Muscle of leg (tissue), 11 donors: Measurements from ENCODE around the gene EFTUD2. TPM values are rescaled to one million over a fixed set of nuclear protein-coding genes. Genes with fewer than 3 reads are reported as not detected.

Experiments used
- DNase-seq: peaks from one replicate; pipeline ENCODE4 v3.0.0; 2013
- H3K27ac ChIP-seq: one replicate; pipeline ENCODE4 v1.5.1; 2013; ENCODE audit warnings: mild to moderate bottlenecking, low read length, control low read depth
- H3K27me3 ChIP-seq: one replicate; pipeline ENCODE4 v1.6.1; 2013; ENCODE audit warnings: low read length; ENCODE audit not compliant: control insufficient read depth, insufficient read depth
- H3K36me3 ChIP-seq: one replicate; pipeline ENCODE4 v1.6.1; 2013; ENCODE audit warnings: low read length; ENCODE audit not compliant: control insufficient read depth, insufficient read depth
- H3K4me1 ChIP-seq: one replicate; pipeline ENCODE4 v1.6.1; 2013; ENCODE audit warnings: low read length; ENCODE audit not compliant: control insufficient read depth, insufficient read depth
- H3K4me3 ChIP-seq: one replicate; pipeline ENCODE4 v1.5.1; 2013; ENCODE audit warnings: low read length, control low read depth
- H3K9me3 ChIP-seq: replicated peaks from 2 replicates; pipeline ENCODE4 v1.6.1; 2013; ENCODE audit warnings: low read depth, low read length; ENCODE audit not compliant: control insufficient read depth
- WGBS: methylation state at CpG from one replicate; pipeline ENCODE4 v1.1.5; 2013; ENCODE audit warnings: missing lambda C conversion rate; ENCODE audit not compliant: insufficient coverage; 5-methylcytosine and 5-hydroxymethylcytosine counted together
- polyA plus RNA-seq, 8 donors: library from polyadenylated mRNA; unstranded; fragments of 120-200 nt; gene quantifications; one replicate each; pipeline versions ENCODE4 v1.2.1 to v1.2.3, GENCODE V29; 2013; ENCODE audit warnings: inconsistent platforms in 1 of 8, low replicate concordance in 1 of 8; ENCODE audit not compliant: insufficient read length in 8 of 8, insufficient read depth in 1 of 8
- total RNA-seq: library from RNA; stranded (reverse); fragments of 120-200 nt; gene quantifications from one replicate; pipeline ENCODE4 v1.2.4, GENCODE V29; 2013

EFTUD2 gene
- total and polyA plus RNA-seq, 9 donors = 53.4 to 76.4 (median 66.9) TPM

DNA sequence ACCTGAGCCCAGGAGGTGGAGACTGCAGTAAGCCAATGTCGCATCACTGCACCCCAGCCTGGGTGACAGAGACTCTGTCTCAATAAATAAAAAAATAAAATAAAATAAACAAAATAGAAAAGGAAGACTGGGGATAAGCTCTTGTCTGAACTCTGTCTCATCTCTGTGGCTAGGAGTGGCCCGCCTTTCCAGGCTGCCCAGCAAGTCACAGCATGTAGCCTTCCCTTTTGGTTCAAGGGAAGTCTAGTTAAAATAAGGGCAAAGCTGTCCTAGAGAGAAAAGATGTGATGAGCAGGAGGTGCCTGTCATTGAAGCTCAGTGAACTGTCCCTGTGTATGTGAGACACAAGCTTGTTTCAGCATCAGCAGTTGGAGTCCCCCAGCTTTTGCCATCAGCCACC lies 18.8 kb upstream of the EFTUD2 start:
- no peaks in the 10 kb centered on the region for H3K9me3 ChIP-seq
- no CpG with 5 or more reads among the region's 2 CpGs for WGBS
- no peak for DNase-seq
- H3K36me3 ChIP-seq = no peaks in the 10 kb centered on the region
- H3K27ac ChIP-seq = no peak overlapping the region
- H3K4me3 ChIP-seq = no peak overlapping the region
- H3K4me1 ChIP-seq = peaks cover 47% of the 10 kb centered on the region
- H3K27me3 ChIP-seq = peaks cover 39% of the 10 kb centered on the region

DNA sequence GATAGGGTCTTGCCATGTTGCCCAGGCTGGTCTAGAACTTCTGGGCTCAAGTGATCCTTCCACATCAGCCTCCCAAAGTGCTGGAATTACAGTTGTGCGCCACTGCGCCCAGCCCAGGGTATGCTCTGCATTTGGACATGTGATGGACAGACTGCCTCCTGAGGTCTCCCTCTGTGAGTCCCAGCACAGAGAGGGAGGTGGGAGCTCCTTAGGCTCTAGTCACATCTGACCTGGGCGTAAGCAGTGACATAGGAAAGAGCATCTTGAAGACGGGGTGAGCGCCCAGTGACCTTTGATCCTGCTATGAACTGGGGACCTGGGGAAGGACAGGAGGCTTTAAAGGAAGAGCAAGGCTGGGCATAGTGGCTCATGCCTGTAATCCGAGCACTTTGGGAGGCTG lies 18.2 kb upstream of the EFTUD2 start:
- WGBS = 90% methylated on average over 5 of the region's 6 CpGs
- Histone ChIP-seq H3K36me3 (no peaks in the 10 kb centered on the region), H3K4me3 (no peak overlapping the region), H3K4me1 (peaks cover 47% of the 10 kb centered on the region), H3K27ac (no peak overlapping the region), H3K27me3 (peaks cover 39% of the 10 kb centered on the region), H3K9me3 (no peaks in the 10 kb centered on the region)
- no peak for DNase-seq

DNA sequence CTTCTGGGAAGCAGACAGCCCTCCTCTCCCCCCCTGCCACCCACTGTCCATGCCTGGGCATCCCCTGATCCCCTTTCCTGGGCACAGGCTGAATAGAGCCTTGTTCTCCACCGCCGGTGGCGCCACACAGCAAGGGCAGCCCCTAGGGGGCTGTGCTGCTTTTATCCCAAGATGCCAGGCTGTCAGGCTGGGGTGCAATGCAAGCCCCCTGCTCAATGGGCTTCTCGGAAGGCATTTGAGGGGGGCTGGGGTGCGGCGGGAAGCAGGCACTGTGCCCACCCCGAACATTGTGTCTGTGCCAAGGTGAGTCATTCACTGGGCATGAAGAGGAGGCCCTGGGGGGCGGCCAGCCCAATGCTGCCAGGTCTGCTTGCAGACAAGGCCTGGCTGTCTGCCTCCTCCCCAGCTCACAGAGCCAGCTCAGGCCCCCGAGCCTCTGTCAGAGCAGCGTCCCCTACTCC lies 17.6 kb upstream of the EFTUD2 start:
- H3K9me3 ChIP-seq = no peaks in the 10 kb centered on the region
- peak; percentile 54 for DNase-seq
- H3K27me3 ChIP-seq = peaks cover 36% of the 10 kb centered on the region
- no peaks in the 10 kb centered on the region for H3K36me3 ChIP-seq
- H3K4me1 ChIP-seq = peaks cover 47% of the 10 kb centered on the region
- H3K4me3 ChIP-seq = no peak overlapping the region
- H3K27ac ChIP-seq = peak overlapping the region; percentile 55
- WGBS = 61% methylated on average over 7 of the region's 10 CpGs

DNA sequence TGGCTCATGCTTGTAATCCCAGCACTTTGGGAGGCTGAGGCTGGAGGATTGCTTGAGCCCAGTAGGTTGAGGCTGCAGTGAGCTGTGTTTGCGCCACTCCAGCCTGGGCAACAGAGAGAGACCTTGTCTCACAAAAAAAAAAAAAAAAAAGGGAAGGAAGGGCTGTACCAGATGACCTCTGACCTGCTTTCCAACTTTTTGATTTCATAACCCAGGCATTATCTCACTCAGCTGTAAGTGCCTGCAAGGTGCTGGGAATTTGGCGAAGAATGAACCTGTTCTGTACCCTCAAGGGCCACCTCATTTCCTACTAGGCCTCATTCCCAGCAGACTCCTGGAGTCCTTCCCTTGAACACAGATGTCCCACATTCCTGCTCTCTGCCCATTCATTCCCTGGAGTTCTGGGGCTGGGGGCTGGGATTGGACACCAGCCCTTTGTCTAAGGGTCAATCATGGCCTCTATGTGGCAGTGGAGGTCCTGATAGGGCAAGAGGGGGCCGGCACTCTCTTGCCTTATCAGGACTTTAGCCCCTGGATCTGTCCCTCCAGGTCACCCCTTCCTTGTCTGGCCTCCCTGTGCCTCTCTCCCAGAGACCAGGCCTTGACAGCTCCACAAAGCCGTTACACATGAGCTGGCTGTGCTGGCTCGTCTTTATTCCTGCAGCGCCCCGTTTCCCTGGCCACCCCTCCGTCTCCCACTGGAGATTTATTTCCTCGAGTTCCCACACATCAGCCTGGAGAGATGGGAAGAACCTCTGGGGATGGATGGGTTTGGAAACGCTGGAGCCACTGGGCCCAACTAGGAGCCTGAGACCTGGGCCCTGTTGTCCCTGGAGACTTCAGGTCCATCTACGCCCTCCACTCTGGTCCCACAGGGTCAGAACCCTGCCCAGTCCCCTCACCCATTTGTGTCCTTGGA lies 16.9 kb upstream of the EFTUD2 start:
- Histone ChIP-seq H3K27me3 (peaks cover 39% of the 10 kb centered on the region), H3K4me3 (no peak overlapping the region), H3K36me3 (no peaks in the 10 kb centered on the region), H3K27ac (peak overlapping the region; percentile 55), H3K4me1 (peaks cover 48% of the 10 kb centered on the region), H3K9me3 (no peaks in the 10 kb centered on the region)
- 38% methylated on average over 2 of the region's 11 CpGs for WGBS
- no peak for DNase-seq

DNA sequence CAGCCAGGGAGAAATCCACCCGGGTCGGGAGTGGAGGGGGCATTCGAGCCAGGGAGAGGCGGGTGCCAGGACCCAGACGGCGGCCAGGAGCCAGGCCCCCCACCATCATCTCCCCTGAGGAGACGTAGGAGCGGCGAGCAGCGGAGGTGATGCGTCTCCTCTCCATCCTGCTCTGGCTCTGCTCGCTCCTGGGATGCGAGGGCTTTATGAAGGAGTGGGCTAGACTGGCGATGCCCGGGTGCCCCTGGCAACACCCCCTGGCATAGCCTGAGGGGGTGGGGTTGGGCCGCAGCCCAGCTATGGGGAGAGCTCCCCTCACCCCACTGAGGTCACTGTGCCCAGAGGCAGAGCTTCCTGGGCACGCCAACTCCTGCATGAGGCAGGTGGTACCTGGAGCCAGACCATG lies 16.1 kb upstream of the EFTUD2 start, which contains the start of gene GFAP:
GFAP (minus strand) TSS at position 180 of the 406 bp plus-strand sequence; CDS start at position 166, 14 bp downstream.
- Histone ChIP-seq H3K27ac (peak within 1 kb of the TSS; percentile 3), H3K4me3 (no peak within 1 kb of the TSS), H3K36me3 (no peaks in the 10 kb centered on the region), H3K4me1 (peaks cover 46% of the 10 kb centered on the region), H3K9me3 (no peaks in the 10 kb centered on the region), H3K27me3 (peaks cover 37% of the 10 kb centered on the region)
- WGBS = 73% methylated on average over 11 of the region's 17 CpGs
- no peak for DNase-seq

DNA sequence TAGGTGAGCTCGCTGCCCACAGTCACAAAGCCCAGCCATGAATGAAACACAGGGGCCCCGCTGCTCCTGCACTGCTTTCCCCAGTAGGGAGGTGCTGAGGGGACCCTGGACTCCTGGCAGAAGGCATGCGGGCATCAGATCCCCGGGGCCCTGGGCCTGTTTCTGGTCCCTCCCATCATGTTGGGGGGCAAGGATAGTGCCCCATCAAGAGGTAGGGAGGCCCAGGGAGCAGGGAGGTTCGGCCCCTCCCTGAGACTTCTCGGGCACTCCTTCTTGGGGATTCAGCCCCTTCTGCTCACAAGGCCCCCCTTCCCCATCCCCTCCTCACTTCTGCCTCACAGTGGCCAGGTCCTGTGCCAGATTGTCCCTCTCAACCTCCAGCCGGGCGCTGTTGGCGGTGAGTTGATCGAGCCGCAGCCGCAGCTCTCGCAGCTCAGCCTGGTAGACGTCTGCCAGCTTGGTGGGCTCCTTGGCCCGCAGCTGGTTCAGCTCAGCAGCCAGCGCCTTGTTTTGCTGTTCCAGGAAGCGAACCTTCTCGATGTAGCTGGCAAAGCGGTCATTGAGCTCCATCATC lies 15.5 kb upstream of the EFTUD2 start:
- DNase-seq = no peak
- Histone ChIP-seq H3K27ac (no peak overlapping the region), H3K4me3 (no peak overlapping the region), H3K27me3 (peaks cover 38% of the 10 kb centered on the region), H3K9me3 (no peaks in the 10 kb centered on the region), H3K4me1 (peaks cover 43% of the 10 kb centered on the region), H3K36me3 (no peaks in the 10 kb centered on the region)
- WGBS = 78% methylated on average over 15 of the region's 19 CpGs

DNA sequence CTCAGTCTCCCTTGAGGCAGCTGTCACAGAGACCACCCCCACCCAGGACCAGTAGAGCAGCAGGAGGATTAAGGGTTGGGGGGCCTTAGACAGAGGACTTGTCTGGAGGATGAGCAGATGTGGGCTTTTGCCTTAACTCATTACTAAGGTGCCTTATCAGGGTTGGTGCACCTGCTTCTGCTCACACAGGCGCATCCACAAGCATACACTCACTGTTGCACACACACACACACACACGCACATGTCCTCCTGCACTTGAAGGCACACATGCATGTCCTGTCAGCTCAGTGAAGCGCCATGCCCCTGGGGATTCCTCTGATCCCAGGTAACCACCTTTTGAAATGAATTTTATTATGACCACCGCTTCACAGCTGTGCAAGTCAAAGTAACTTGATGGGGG lies 14.9 kb upstream of the EFTUD2 start:
- H3K27ac ChIP-seq = no peak overlapping the region
- DNase-seq = no peak
- 64% methylated on average over 4 of the region's 4 CpGs for WGBS
- peaks cover 39% of the 10 kb centered on the region for H3K4me1 ChIP-seq
- no peak overlapping the region for H3K4me3 ChIP-seq
- H3K27me3 ChIP-seq = peaks cover 40% of the 10 kb centered on the region
- no peaks in the 10 kb centered on the region for H3K36me3 ChIP-seq
- H3K9me3 ChIP-seq = no peaks in the 10 kb centered on the region

DNA sequence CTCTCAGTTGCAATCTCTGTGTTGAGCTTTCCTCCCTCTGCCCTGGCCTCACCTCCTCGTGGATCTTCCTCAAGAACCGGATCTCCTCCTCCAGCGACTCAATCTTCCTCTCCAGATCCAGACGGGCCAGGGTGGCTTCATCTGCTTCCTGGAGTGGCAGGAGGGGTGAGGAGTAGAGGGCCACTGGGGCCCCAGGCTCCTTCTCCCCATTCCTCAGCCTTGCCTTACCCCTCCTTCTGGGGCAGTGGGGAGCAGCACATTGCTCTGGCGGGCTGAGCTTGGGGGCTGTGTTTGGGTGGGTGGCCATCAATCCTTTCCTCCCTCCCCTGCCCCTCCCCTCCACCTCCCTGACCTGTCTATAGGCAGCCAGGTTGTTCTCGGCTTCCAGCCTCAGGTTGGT lies 14.4 kb upstream of the EFTUD2 start:
- Histone ChIP-seq H3K4me1 (peaks cover 39% of the 10 kb centered on the region), H3K9me3 (no peaks in the 10 kb centered on the region), H3K36me3 (no peaks in the 10 kb centered on the region), H3K4me3 (no peak overlapping the region), H3K27ac (no peak overlapping the region), H3K27me3 (peaks cover 40% of the 10 kb centered on the region)
- 40% methylated on average over 1 of the region's 6 CpGs for WGBS
- DNase-seq = no peak

DNA sequence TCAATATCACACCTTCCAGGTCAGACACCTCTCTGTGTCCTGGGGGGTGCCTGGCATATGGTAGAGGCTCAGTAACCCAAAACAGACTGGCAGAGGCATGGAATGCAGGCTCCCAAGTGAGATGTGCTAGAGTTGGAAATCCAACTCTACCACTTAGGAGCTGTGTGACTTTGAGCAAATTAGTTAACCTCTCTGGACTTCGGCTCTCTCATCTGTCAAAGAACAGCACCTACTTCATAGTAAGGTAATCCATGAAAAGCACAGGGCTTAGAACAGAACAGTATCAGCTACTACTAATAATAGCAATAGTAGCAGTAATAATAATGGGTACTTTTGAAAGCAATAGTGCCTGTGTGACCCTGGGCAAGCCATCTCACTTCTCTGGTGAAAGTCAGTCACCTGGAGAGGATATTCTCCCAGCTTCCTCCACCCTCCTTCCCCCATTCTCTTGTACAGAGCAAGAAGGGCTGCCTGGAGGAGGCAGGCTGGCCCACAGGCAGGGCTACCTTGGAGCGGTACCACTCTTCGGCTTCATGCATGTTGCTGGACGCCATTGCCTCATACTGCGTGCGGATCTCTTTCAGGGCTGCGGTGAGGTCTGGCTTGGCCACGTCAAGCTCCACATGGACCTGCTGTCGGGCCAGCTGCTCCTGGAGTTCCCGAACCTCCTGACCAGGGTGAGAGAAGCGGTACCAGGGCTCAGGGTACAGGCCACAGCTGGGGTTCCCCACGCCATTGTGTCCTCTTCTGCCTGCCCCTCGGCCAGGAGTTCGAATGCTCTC lies 13.7 kb upstream of the EFTUD2 start:
- 78% methylated on average over 13 of the region's 14 CpGs for WGBS
- Histone ChIP-seq H3K4me3 (no peak overlapping the region), H3K27ac (no peak overlapping the region), H3K36me3 (no peaks in the 10 kb centered on the region), H3K27me3 (peaks cover 40% of the 10 kb centered on the region), H3K9me3 (no peaks in the 10 kb centered on the region), H3K4me1 (peaks cover 42% of the 10 kb centered on the region)
- DNase-seq = no peak
